GM19023 (cell line): ENCODE results near the gene HYAL2.
"Not testable (repeated sequence)": the region's sequence is repeated elsewhere in the genome, so short reads cannot be mapped to it uniquely, and the experiment has no call there.

Experiments
- ATAC-seq: cut with Tn5 transposase; IDR thresholded peaks from one replicate; pipeline ENCODE4 v1.9.1; 2021; ENCODE audit warnings: mild to moderate bottlenecking, moderate library complexity; ENCODE audit not compliant: unreplicated experiment

HYAL2 gene

GRCh38 chr3:50316657-50317242, 5.8 kb downstream of the HYAL2 start:
- no peak for ATAC-seq

GRCh38 chr3:50314816-50315215, 7.7 kb downstream of the HYAL2 start:
- no peak for ATAC-seq

- no peak for ATAC-seq
Measured at GRCh38 chr3:50314342-50314741, 8.2 kb downstream of the HYAL2 start.

DNA sequence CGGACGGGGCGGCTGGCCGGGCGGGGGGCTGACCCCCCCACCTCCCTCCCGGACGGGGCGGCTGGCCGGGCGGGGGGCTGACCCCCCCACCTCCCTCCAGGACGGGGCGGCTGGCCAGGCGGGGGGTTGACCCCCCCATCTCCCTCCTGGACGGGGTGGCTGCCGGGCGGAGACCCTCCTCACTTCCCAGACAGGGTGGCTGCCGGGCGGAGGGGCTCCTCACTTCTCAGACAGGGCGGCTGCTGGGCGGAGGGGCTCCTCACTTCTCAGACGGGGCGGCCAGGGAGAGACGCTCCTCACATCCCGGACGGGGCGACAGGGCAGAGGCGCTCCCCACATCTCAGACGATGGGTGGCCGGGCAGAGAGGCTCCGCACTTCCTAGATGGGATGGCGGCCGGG, 10.5 kb downstream of the HYAL2 start:
- ATAC-seq, result not testable (repeated sequence)

- ATAC-seq, result no peak
Measured at GRCh38 chr3:50304601-50305000, 17.9 kb downstream of the HYAL2 start.

GRCh38 chr3:50303013-50303815, 19.3 kb downstream of the HYAL2 start, which contains the start of gene HYAL1:
HYAL1 (minus strand) TSS chr3:50303574; CDS start chr3:50302956, 618 bp downstream.
- no peak for ATAC-seq

- ATAC-seq, result no peak
Measured at GRCh38 chr3:50302095-50303012, 20.2 kb downstream of the HYAL2 start.

GRCh38 chr3:50300681-50301254, 21.8 kb downstream of the HYAL2 start:
- ATAC-seq, result no peak

GRCh38 chr3:50299929-50300680, 22.4 kb downstream of the HYAL2 start:
- no peak for ATAC-seq

GRCh38 chr3:50299638-50299928, 23.0 kb downstream of the HYAL2 start:
- ATAC-seq, result no peak

- peak; percentile 89 for ATAC-seq
Measured at GRCh38 chr3:50298836-50299637, 23.5 kb downstream of the HYAL2 start, which contains the start of the genes HYAL3 and NAA80. HYAL3 (minus strand) TSS chr3:50299405; CDS start chr3:50295602, 3,803 bp downstream. NAA80 (minus strand) TSS chr3:50299405; CDS start chr3:50297463, 1,942 bp downstream.

DNA sequence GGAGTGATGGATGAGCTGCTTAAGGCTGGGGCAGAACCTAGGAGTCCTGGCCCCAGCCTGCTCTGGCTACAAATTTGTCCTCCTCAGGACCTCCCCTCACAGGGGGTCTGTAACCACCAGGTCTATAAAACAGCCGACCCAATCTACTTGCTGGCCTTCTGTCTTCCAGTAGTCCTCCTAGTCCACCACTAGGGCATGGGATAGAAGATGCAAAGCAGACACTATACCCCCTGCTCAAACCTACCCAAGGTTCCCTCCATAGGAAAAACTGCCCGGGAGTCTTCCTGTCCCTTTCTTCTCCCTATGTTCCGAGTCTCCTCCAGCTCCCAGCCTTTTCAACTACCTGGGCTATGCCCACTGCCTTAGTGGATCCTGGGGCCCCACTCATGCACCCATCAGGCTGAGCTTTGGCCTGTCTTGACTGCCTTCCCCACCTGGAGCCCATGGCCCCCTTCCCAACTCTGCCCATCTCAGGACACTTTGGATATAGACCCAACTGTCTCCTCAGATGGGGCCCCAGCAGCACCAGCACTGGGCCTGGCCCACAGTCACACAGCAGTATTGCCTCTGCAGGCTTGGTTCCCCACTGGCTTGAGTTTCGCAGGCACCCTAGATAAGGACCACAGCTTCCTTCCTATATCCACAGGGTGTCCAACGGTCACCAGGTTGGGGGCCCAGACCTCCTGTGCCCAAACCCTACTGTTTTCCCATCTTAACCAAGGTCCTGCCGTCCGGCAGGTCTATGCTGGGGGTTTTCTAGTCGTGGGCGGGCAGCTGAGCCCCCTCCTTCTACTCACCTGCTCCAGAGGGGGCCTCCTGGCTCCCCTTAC, 24.4 kb downstream of the HYAL2 start:
- ATAC-seq, result no peak

- ATAC-seq, result no peak
Measured at GRCh38 chr3:50297384-50297775, 25.2 kb downstream of the HYAL2 start.

- ATAC-seq, result no peak
Measured at GRCh38 chr3:50296721-50297383, 25.7 kb downstream of the HYAL2 start.

DNA sequence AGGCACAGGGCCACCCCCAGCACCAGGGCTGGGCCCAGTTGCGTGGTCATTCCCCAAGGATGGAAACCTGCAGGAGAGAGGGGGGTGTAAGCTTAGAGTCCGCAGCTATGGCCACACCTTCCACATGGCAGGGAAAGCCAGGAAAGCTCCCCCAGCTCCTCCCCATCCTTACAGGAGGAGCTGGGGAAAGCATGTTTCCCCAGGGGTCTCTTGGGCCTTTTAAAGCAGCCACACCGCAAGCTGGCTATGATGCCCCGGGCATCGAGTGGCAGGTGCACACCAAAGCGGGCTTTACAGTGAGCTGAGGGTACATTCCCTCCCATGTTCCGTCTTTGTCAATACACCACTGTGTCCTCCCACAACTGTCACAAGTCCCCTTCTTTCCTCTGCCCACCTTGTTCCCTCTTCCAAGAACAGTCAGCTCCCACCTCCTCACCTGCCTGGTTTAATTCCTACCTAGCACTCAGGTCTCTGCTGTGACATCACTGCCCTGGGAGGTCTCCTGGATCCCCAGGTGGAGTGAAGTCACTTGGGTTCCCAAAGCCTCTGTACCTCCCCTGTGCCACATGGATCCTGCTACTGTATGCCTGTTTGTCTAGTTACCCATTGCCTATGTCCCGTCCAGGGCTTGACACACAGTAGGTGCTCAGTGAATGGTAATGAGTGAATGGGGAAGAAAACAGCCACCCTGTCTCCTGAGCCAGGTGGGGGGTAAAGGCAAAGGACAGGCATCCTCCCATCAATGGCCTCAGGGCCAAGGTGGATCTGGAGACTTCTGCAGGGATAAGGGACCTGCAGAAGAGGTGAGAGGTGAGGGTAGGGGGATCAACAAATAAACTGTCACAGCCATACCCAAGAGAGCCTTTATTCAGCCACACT, 26.8 kb downstream of the HYAL2 start:
- ATAC-seq, result no peak

GRCh38 chr3:50294492-50295403, 27.8 kb downstream of the HYAL2 start:
- ATAC-seq, result no peak
